Skin epidermis (tissue), 12 donors: ENCODE results near the gene CYP2S1.
"Not testable (repeated sequence)": the region's sequence is repeated elsewhere in the genome, so short reads cannot be mapped to it uniquely, and the experiment has no call there.

Source experiments
- H3K27ac ChIP-seq, 21 experiments: fragments of 200-600 bp; sonication (generic) in 11 of 21; one replicate each; pipeline ENCODE4 v1.5.0; 2020; ENCODE audit warnings: mild to moderate bottlenecking in 3 of 21, inconsistent platforms in 2 of 21, moderate library complexity in 2 of 21
- H3K4me3 ChIP-seq, 7 experiments: fragments of 200-600 bp; sonication (generic) in 2 of 7; one replicate each; pipeline ENCODE4 v1.5.0; 2020; ENCODE audit warnings: inconsistent platforms in 2 of 7, mild to moderate bottlenecking in 2 of 7, moderate library complexity in 1 of 7

The CYP2S1 gene

GRCh38 chr19:41223431-41224234 lies 30.6 kb downstream of the CYP2S1 start:
- no peak overlapping the region for H3K4me3 ChIP-seq

GRCh38 chr19:41224632-41225031 lies 31.6 kb downstream of the CYP2S1 start:
- H3K4me3 ChIP-seq, result no peak overlapping the region
- peak overlapping the region in 9 of 21 experiments; percentile 29 to 87 (median 74) for H3K27ac ChIP-seq

More at GRCh38 chr19:41223431-41224234, 30.6 kb downstream of the CYP2S1 start:
- H3K27ac ChIP-seq, result peak overlapping the region in 14 of 21 experiments; percentile 7 to 87 (median 52)

DNA sequence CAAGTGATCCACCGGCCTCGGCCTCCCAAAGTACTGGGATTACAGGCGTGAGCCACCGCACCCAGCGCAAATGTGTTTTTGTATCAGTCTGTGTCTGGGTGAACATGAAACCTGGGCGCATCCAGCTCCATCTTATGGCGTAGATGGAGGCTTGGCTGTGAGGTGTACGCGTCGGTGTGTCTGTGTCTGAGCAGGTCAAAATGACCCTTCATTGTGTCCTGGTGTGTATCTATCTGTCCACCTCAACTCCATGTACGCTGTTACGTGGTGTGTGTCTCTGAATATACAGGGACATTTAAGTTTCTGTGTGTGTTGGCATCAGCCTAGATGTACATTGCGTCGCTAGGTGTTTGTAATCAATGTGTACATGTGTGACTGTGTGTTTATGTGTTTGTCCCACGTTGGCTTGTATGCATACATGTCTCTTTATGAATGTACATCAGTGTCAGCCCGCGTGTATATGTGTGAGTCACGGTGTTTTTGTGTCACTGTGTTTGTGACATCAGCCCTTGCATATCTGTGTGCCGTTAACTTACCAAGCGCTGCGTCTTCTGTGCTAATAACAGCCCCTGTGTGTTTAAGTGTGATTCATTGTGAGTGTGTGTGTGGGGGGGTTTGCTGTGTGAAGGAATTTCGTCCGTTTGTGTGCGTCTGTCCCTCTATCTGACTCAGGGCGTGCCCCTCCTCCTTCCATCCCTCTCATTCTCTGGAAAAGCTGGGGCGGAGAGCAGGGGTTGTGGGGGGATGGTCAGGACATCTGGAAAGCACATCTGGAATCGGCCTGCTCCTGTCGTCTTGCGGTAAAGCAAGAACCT lies 32.4 kb downstream of the CYP2S1 start:
- Histone ChIP-seq H3K27ac (peak overlapping the region in 19 of 21 experiments; percentile 31 to 89 (median 78)), H3K4me3 (peak overlapping the region; percentile 23 to 48 (median 35))

DNA sequence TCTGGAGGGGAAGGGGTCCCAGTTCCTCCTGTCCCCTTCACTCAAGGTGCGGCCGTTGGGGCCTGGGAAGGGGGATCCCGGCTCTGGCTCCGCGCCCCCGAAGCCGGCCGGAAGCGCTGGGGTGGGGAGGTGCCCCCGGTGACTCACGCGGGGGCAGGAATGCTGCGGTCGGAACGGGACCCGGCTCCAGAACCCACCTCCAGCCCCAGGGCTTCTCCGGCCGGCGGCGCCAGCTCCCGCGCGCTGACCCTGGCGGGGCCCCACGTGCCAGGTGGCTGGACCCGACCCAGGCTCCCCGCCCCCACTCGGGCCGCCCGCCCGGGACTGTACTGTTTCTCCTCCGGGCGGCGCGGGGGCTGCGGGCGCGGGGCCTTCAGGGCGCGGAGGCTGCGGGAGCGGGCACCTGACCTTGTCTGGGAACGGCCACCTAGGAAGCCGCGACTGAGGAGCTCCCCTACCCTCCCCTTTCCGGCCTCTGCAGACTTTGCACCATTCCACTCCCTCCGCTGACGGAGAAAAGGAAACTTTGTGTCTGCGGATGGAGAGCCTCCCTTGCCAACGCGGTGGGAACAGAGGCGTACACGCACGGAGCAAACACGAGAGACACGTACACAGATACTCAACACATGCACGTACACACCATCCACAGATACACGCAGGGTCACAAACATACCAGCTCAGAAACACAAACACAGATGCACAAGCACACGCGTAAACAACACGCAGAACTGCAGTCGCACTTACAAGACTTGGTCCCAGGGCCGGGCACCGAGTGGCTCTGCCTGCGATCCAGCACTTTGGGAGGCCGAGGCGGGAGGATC lies 33.2 kb downstream of the CYP2S1 start:
- Histone ChIP-seq H3K27ac (peak overlapping the region in 20 of 21 experiments; percentile 27 to 89 (median 77)), H3K4me3 (peak overlapping the region; percentile 23 to 48 (median 35))

DNA sequence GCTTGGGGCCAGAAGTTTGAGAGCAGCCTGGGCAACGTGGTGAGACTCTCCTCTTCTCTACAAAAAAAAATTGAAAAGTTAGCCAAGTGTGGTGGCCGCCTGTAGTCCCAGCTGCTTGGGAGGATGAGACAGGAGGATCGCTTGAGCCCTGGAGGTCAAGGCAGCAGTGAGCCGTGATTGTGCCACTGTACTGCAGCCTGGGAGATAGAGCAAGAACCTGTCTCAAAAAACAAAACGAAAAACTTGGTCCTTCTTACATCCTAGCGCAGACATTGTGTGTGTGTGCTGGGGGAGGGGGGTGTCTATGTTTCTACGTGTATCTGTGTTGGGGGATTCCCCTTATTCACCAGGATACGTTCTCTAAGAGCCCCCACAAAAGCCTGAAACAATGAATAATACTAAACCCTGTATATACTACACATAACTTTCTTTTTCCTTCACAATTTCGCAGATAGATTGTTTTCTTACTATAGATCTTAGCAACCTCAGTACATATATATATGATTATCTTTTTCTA lies 33.9 kb downstream of the CYP2S1 start:
- peak overlapping the region in 16 of 21 experiments; percentile 60 to 89 (median 79) for H3K27ac ChIP-seq

DNA sequence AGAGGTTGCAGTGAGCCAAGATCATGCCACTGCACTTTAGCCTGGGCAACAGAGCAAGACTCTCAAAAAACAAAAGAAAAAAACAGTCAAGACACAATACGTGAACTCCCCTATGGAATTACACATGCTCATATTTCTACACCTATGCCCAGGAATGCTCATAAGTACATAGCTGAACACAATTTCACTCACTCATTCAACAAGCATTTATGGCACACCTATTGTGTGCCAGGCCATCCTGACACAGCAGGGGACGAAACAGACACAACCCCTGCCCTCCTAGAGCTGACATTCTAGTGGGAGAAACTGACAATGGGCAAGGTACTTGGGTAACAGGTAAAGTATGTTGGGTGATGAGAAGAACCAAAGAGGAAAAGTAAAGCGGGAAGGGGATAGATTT lies 35.5 kb downstream of the CYP2S1 start:
- Histone ChIP-seq H3K27ac (no peak overlapping the region), H3K4me3 (no peak overlapping the region)

More for the DNA sequence above, 33.9 kb downstream of the CYP2S1 start:
- H3K4me3 ChIP-seq, result peak overlapping the region in 2 of 7 experiments; percentile 23 to 48

DNA sequence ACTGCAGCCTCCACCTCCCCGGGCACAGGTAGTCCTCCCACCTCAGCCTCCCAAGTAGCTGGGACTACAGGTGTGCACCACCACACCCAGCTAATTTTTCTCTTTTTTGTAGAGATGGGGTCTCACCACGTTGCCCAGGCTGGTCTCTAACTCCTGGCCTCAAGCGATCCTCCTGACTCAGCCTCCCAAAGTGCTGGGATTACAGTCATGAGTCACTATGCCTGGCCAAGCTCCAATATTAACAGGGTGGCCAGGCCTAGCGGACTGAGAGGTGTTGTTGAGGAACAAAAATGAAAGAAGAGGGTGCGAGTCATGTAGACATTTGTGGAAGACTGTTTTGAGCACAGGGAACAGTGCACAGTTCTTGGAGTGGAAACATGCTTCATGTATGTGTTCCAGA lies 36.3 kb downstream of the CYP2S1 start:
- H3K27ac ChIP-seq, H3K4me3 ChIP-seq: not testable (repeated sequence)

DNA sequence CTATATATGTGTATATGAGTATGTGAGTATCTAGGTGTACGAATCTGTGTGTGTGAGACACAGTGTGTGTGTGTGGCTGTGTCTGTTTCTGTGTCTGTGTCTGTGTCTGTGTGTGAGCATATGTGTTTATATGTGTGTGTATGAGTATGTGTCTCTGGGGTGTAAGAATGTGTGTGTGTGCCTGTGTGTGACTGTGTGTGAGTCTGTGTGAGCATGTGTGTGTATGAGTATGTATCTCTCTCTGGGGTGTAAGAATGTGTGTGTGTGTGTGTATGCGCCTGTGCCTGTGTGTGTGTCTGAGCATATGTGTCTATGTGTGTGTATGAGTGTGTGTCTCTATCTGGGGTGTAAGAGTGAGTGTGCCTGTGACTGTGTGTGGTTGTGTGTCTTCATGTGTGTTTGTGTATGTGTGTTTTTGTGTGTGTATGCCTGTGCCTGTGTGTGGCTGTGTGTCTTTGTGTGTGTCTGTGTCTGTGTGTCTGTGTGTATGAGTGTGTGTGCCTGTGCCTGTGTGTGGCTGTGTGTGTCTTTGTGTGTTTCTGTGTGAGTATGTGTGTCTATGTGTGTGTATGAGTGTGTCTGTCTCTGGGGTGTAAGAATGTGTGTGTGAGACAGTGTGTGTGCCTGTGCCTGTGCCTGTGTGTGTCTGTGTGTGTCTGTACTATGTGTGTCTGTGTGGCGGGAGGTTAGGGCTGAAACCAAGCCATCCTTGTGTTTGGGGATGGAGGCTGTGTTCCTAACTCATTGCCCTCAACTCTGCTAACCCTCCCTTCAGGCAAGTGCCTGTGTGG lies 37.2 kb downstream of the CYP2S1 start:
- Histone ChIP-seq H3K4me3 (no peak overlapping the region), H3K27ac (peak overlapping the region in 4 of 21 experiments; percentile 10 to 49 (median 23))

DNA sequence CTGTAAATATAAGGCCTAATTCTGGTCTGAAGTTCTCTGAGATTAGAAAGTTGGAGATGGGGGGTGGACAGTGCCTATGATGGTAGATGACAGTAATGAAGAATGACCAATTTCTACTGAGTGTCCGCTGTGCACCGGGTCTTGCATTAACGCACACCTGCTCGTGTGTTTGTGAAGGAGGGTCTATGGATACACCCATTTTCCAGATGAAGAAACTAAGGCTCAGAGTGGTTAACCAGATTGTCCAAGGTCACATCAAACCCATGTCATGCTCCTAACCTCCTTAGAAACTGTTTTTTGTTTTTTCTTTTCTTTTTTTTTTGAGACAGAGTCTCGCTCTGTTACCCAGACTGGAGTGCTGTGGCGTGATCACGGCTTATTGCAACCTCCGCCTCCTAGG lies 39.7 kb downstream of the CYP2S1 start:
- H3K27ac ChIP-seq, result peak overlapping the region in 2 of 21 experiments; percentile 17 to 36
- H3K4me3 ChIP-seq, result no peak overlapping the region

- peak overlapping the region in 4 of 21 experiments; percentile 26 to 49 (median 36) for H3K27ac ChIP-seq
Observed at GRCh38 chr19:41233748-41234240, 40.8 kb downstream of the CYP2S1 start.

GRCh38 chr19:41234512-41235168 lies 41.6 kb downstream of the CYP2S1 start:
- Histone ChIP-seq H3K4me3 (no peak overlapping the region), H3K27ac (peak overlapping the region in 1 of 21 experiments; percentile 29)

More at GRCh38 chr19:41233748-41234240, 40.8 kb downstream of the CYP2S1 start:
- no peak overlapping the region for H3K4me3 ChIP-seq

DNA sequence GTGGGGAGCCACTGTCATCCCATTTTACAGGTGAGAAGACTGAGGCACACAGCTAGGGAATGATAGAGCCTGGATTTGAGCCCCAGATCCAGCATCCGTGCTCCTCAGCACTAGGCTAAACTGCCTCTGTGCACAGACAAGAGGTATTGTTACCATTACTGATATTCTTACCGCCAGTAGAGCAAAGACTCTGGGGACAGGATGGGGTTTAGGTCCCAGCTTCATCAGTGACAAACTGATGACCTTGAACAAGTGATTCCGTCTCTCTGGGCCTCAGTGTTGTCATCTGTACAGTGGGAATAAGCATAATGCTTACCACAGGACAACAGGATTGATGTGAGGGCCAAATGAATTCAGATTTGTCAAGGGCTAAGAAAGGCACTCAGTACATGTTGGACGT lies 42.5 kb downstream of the CYP2S1 start:
- Histone ChIP-seq H3K27ac (no peak overlapping the region), H3K4me3 (no peak overlapping the region)

DNA sequence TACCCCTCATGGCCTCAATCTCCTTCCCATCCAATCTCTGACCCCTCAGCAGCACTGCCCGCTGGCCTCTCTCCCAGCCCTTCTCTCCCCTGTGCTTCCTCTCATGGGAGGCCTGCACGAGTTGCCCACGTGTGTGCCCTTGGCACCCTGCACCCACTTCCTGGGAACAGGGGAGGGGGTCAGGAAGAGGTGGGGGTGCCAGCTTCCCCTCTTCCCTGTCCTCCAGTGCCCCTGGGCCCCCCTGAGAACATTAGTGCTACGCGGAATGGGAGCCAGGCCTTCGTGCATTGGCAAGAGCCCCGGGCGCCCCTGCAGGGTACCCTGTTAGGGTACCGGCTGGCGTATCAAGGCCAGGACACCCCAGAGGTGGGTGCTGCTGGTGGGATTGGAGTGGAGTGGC lies 45.2 kb downstream of the CYP2S1 start:
- Histone ChIP-seq H3K4me3 (no peak overlapping the region), H3K27ac (no peak overlapping the region)

GRCh38 chr19:41239363-41239762 lies 46.3 kb downstream of the CYP2S1 start:
- Histone ChIP-seq H3K27ac (no peak overlapping the region), H3K4me3 (no peak overlapping the region)

DNA sequence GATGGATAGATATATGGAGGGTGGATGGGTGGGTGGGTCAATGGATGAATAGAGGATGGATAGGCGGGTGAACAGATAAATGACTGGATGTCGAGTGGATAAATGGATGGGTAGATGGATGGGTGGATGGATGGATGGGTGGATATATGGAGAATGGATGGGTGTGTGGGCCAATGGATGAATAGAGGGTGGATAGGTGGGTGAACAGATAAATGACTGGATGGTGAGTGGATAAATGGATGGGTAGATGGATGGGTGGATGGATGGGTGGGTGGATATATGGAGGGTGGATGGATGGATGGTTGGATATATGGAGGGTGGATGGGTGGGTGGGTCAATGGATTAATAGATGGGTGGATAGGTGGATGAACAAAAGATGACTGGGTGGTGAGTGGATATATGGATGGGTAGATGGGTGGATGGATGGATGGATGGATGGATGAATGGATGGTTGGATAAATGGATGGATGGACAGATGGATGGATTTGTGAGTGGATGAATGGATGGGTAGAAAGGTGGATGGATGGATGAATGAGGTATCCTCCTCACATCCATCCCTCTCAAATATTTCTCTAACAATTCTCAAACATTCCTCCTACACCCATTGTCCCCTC lies 47.0 kb downstream of the CYP2S1 start:
- H3K27ac ChIP-seq, result no peak overlapping the region

GRCh38 chr19:41241859-41242258 lies 48.8 kb downstream of the CYP2S1 start:
- H3K4me3 ChIP-seq, result no peak overlapping the region
- H3K27ac ChIP-seq, result no peak overlapping the region

More for the DNA sequence above, 47.0 kb downstream of the CYP2S1 start:
- no peak overlapping the region for H3K4me3 ChIP-seq

GRCh38 chr19:41244117-41244516 lies 51.1 kb downstream of the CYP2S1 start:
- Histone ChIP-seq H3K4me3 (no peak overlapping the region), H3K27ac (no peak overlapping the region)
